Heart left ventricle (tissue), 16 donors: ENCODE data around the gene PTRH1. TPM values are rescaled to one million over a fixed set of nuclear protein-coding genes. Genes with fewer than 3 reads are reported as not detected.

Source experiments
- ATAC-seq, 4 donors: fragments of 200-7000 bp; cut with Tn5 transposase; one replicate each; pipeline ENCODE4 v1.9.1; 2020 to 2022; ENCODE audit warnings: moderate library complexity in 4 of 4, mild to moderate bottlenecking in 3 of 4, moderate number of reproducible peaks in 1 of 4
- DNase-seq, 5 donors: peaks; one replicate each; pipeline ENCODE4 v3.0.0-alpha.2; 2020
- H3K27ac ChIP-seq, 12 donors: fragments of 200-600 bp; sonication (generic) in 4 of 12; one replicate each; pipeline versions ENCODE4 v1.5.0 to v1.8.0; 2016 to 2022; ENCODE audit warnings: mild to moderate bottlenecking in 2 of 12
- H3K27me3 ChIP-seq, 9 donors: fragments of 200-600 bp; sonication (generic) in 2 of 9; one replicate each; pipeline versions ENCODE4 v1.5.1 to v1.8.0; 2016 to 2022; ENCODE audit warnings: mild to moderate bottlenecking in 3 of 9
- H3K36me3 ChIP-seq, 9 donors: fragments of 200-600 bp; sonication (generic) in 2 of 9; one replicate each; pipeline versions ENCODE4 v1.5.0 to v1.8.0; 2018 to 2022; ENCODE audit warnings: mild to moderate bottlenecking in 2 of 9
- H3K4me1 ChIP-seq, 12 donors: fragments of 200-600 bp; sonication (generic) in 4 of 12; one replicate each; pipeline versions ENCODE4 v1.5.0 to v1.8.0; 2016 to 2022; ENCODE audit warnings: mild to moderate bottlenecking in 3 of 12
- H3K4me3 ChIP-seq, 12 donors: fragments of 200-600 bp; sonication (generic) in 4 of 12; one replicate each; pipeline versions ENCODE4 v1.5.0 to v1.8.0; 2017 to 2022; ENCODE audit warnings: mild to moderate bottlenecking in 9 of 12, moderate library complexity in 4 of 12
- H3K9me3 ChIP-seq, 12 donors: fragments of 200-600 bp; sonication (generic) in 4 of 12; one replicate each; pipeline versions ENCODE4 v1.5.0 to v1.8.0; 2016 to 2022; ENCODE audit warnings: mild to moderate bottlenecking in 1 of 12
- CTCF ChIP-seq, 12 donors: fragments of 200-600 bp; sonication (generic) in 4 of 12; IDR thresholded peaks; one replicate each; pipeline versions ENCODE4 v1.5.0 to v1.8.0; 2018 to 2022; ENCODE audit warnings: antibody characterized with exemption in 12 of 12, mild to moderate bottlenecking in 5 of 12
- POLR2A ChIP-seq, 2 donors: fragments of 450-650 bp; IDR thresholded peaks; one replicate each; pipeline ENCODE4 v1.6.1; 2017; ENCODE audit warnings: antibody characterized with exemption in 2 of 2, mild to moderate bottlenecking in 2 of 2, moderate library complexity in 2 of 2
- WGBS, 4 donors: extraction: QIAGEN DNeasy Blood & Tissue Kit in 2 of 4; methylation state at CpG; one replicate each; pipeline versions ENCODE4 v1.1.5 to v1.1.7; 2013 to 2018; 5-methylcytosine and 5-hydroxymethylcytosine counted together
- intact Hi-C, 10 donors: fragments of 100-400 bp; cut with DNase I; formaldehyde crosslinking; loops; one replicate each; pipeline versions ENCODE4 v1.11.1 to v1.14.2; 2022
- polyA plus RNA-seq, 2 donors: library from polyadenylated mRNA; stranded (reverse); fragments of 200-250 nt; gene quantifications; one replicate each; pipeline ENCODE4 v1.2.3, GENCODE V29; 2013
- total RNA-seq, 9 donors: library from RNA; depleted of rRNA in 2 of 9; stranded (reverse); fragments of >200 nt in 2 of 9; fragmentation: NEBNext Ultra II Directional in 3 of 9; extraction: Animal tissue kit (Norgen Biotek cat#: 25700) in 3 of 9; gene quantifications; one replicate each; pipeline versions ENCODE4 v1.1.0 to v1.2.4, GENCODE V29; 2016 to 2023
- donor health status: ischemic (EF 13 %, LVEDD 7.1; RV severe dilation, severe dysfunction).
- donor health status: healthy with polysubstance abuse.
- donor health status: DM: no; HTN: yes; CAD: no.
- donor health status: DM: no; HTN: no; CAD: no.
- donor health status: ischemic (EF 25% LVEDD 6.9; RV normal size, moderate dysfunction).
- donor health status: ischemic (EF 25% LVEDD 5.7; RV mildly dilated, moderate dysfunction).
- donor health status: healthy.
- donor health status: DM: yes; HTN: yes; CAD: no.
- donor health status: ischemic (EF 35%, LVEDD 5.7; RV mildly dilated, moderate dysfunction).
- donor health status: nonischemic (EF 11% LVEDD 7.7; RV severe dilation, severe dysfunction).
- donor health status: DM: yes; HTN: yes; CAD: no.
- donor health status: PGD.
- donor health status: ischemic (EF 29% LVEDD 5.4; RV normal size, mild dysfunction).
- donor health status: nonischemic (EF 23%, LVEDD 6.1; RV moderate dilation, normal function).

PTRH1 gene
- total and polyA plus RNA-seq, 11 donors = 7.3 to 44.7 (median 14.0) TPM

GRCh38 chr9:127721391-127721821 lies 5.9 kb upstream of the PTRH1 start:
- ATAC-seq (no peak), DNase-seq (peak in 1 of 5 donors; percentile 43)
- H3K9me3 ChIP-seq = no peaks in the 10 kb centered on the region
- 61 to 83% (median 66%) methylated on average over 4 to 11 of the region's 11 CpGs for WGBS, 4 donors
- no peak overlapping the region for H3K27ac ChIP-seq
- H3K4me1 ChIP-seq = peaks cover 0 to 18% (median 7%) of the 10 kb centered on the region in 12 donors
- no peaks in the 10 kb centered on the region for H3K36me3 ChIP-seq
- TF ChIP-seq POLR2A (IDR thresholded peaks at IDR 0.05) (no peak), CTCF (IDR thresholded peaks at IDR 0.05) (no peak)
- H3K27me3 ChIP-seq = no peaks in the 10 kb centered on the region
- H3K4me3 ChIP-seq = no peak overlapping the region
- intact Hi-C loops = loop anchor here in 1 of 10 donors (10.0 kb wide), 1 partner anchor 217 kb away; no protein-coding TSS in a partner anchor

DNA sequence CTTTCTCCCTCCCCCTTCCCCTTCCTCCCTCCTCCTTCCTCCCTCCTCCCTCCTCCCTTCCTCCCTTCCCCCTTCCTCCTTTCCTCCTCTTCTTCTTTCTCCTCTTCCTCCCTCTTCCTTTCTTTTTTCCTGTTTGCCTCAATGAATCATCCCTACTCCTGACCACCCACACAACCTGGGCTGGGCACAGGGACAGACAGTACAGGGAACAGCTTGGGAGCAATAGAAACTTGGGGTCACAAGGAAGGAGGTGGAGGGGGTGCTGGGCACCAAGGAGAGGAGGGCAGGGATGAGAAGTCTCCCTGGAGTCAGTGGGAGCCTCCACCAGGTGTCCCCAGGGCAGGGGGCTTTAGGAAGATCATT lies 5.4 kb upstream of the PTRH1 start:
- TF ChIP-seq CTCF (IDR thresholded peaks at IDR 0.05) (no peak), POLR2A (IDR thresholded peaks at IDR 0.05) (no peak)

GRCh38 chr9:127720031-127720864 lies 4.8 kb upstream of the PTRH1 start:
- Histone ChIP-seq H3K27ac (peak overlapping the region in 1 of 12 donors; percentile 64), H3K4me3 (no peak overlapping the region), H3K27me3 (no peaks in the 10 kb centered on the region), H3K9me3 (no peaks in the 10 kb centered on the region), H3K36me3 (no peaks in the 10 kb centered on the region), H3K4me1 (peaks cover 0 to 24% (median 12%) of the 10 kb centered on the region in 12 donors)
- TF ChIP-seq CTCF (IDR thresholded peaks at IDR 0.05) = no peak
- no peak for TF ChIP-seq POLR2A (IDR thresholded peaks at IDR 0.05)
- WGBS, 4 donors = 71 to 84% (median 83%) methylated on average over 7 to 12 of the region's 12 CpGs
- DNase-seq (peak in 1 of 5 donors; percentile 42), ATAC-seq (no peak)
- intact Hi-C loops = loop anchor here in 1 of 10 donors (10.0 kb wide), 1 partner anchor 215 kb away; no protein-coding TSS in a partner anchor

More for the DNA sequence above, 5.4 kb upstream of the PTRH1 start:
- DNase-seq (no peak), ATAC-seq (no peak)
- Histone ChIP-seq H3K36me3 (no peaks in the 10 kb centered on the region), H3K27ac (no peak overlapping the region), H3K9me3 (no peaks in the 10 kb centered on the region), H3K4me1 (peaks cover 0 to 24% (median 12%) of the 10 kb centered on the region in 12 donors), H3K27me3 (no peaks in the 10 kb centered on the region), H3K4me3 (no peak overlapping the region)
- intact Hi-C loops = loop anchor here in 1 of 10 donors (10.0 kb wide), 1 partner anchor 216 kb away; no protein-coding TSS in a partner anchor

DNA sequence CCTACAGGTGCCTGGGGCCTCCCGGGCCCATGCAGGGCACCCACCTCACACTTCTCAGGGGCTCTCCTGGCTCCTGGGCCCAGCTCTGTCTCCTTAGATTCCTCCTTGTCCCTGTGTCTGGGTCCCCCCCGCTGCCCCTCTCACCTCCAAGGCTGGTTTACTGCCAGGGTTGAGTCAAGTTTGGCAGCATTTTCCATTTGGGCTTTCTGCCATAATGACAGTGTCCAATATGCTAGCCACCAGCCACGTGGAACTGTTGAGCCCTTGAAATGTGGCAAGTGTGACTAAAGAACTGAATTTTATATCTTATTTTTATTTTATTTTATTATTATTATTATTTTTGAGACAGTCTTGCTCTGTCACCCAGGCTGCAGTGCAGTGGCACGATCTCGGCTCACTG lies 2.3 kb upstream of the PTRH1 start:
- DNase-seq = no peak

More for the DNA sequence above, 2.3 kb upstream of the PTRH1 start:
- no peaks in the 10 kb centered on the region for H3K9me3 ChIP-seq
- no peak overlapping the region for H3K4me3 ChIP-seq
- intact Hi-C loops = loop anchor here in 4 of 10 donors (5.0 kb wide), 2 partner anchors 105 to 110 kb away; partner anchors contain the start of gene STXBP1 (in 3 of the 4)
- no peaks in the 10 kb centered on the region for H3K36me3 ChIP-seq
- no peak for ATAC-seq
- WGBS, 4 donors = 74 to 78% (median 75%) methylated on average over 5 of the region's 5 CpGs
- TF ChIP-seq CTCF (IDR thresholded peaks at IDR 0.05) (no peak), POLR2A (IDR thresholded peaks at IDR 0.05) (no peak)
- no peaks in the 10 kb centered on the region for H3K27me3 ChIP-seq
- H3K4me1 ChIP-seq = peaks cover 0 to 26% (median 13%) of the 10 kb centered on the region in 12 donors
- H3K27ac ChIP-seq = peak overlapping the region in 2 of 12 donors; percentile 19 to 22
